ENCODE data around the gene CFAP99.

CFAP99 gene

GRCh38 chr4:2510351-2511259 lies 91.8 kb downstream of the CFAP99 start:
- Histone ChIP-seq H3K36me3 (ENCODE audit: control insufficient read depth, insufficient read depth, low read length) (no peaks in the 10 kb centered on the region), H3K9ac (no peak overlapping the region), H3K4me3 (ENCODE audit: low read depth, low read length) (no peak overlapping the region), H3K79me2 (no peaks in the 10 kb centered on the region), H3K27ac (no peak overlapping the region), H2AFZ (no peak overlapping the region), H3K4me2 (ENCODE audit: low read length) (no peak overlapping the region), H3K27me3 (ENCODE audit: control insufficient read depth, insufficient read depth, low read length) (no peaks in the 10 kb centered on the region), H3K4me1 (no peaks in the 10 kb centered on the region), H3K9me3 (ENCODE audit: control insufficient read depth, low read length) (no peaks in the 10 kb centered on the region)
- no peak for TF ChIP-seq CTCF (IDR thresholded peaks at IDR 0.05)

GRCh38 chr4:2511645-2512131 lies 92.9 kb downstream of the CFAP99 start:
- H3K79me2 ChIP-seq, result no peaks in the 10 kb centered on the region
- H3K27ac ChIP-seq, result no peak overlapping the region
- H3K9me3 ChIP-seq (ENCODE audit: control insufficient read depth, low read length), result no peaks in the 10 kb centered on the region
- no peak for TF ChIP-seq CTCF (IDR thresholded peaks at IDR 0.05)
- no peak overlapping the region for H3K4me2 ChIP-seq (ENCODE audit: low read length)
- H3K4me3 ChIP-seq (ENCODE audit: low read depth, low read length), result no peak overlapping the region
- H2AFZ ChIP-seq, result no peak overlapping the region
- no peaks in the 10 kb centered on the region for H3K27me3 ChIP-seq (ENCODE audit: control insufficient read depth, insufficient read depth, low read length)
- H3K36me3 ChIP-seq (ENCODE audit: control insufficient read depth, insufficient read depth, low read length), result no peaks in the 10 kb centered on the region
- H3K4me1 ChIP-seq, result no peaks in the 10 kb centered on the region
- no peak overlapping the region for H3K9ac ChIP-seq

Data from parathyroid adenoma (tissue), 2 donors.